ENCODE results near the gene SLC12A8. TPM values are rescaled to one million over a fixed set of nuclear protein-coding genes. Genes with fewer than 3 reads are reported as not detected.

Gene SLC12A8
- total RNA-seq, 1 donor from 2014 or later = 6.1 TPM

DNA sequence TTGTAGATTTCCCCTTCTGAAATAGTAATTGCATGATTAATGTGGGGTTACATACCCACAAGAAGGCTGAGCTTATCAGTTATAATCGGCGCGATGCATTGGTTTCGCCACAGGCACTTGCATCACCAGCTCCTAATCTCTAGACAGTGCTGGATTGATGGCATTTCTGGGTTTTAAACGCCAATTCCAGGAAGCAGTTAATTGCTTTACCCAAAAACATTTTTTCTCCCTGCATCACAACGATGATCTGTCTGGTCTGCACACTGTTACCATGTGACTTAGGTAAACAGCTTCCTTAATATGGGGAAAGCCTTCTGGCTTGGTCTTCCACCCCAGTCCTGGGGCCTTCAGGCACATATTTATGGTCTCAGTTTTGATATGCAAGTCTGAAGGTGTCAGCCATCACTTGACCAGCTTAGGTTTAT is 86.7 kb downstream of the SLC12A8 start:
- Mint-ChIP-seq H3K27ac (ENCODE audit: unreplicated experiment) (peak overlapping the region; percentile 19), H3K4me3 (ENCODE audit: unreplicated experiment) (no peak overlapping the region), H3K27me3 (ENCODE audit: low read depth) (no peaks in the 10 kb centered on the region), H3K4me1 (ENCODE audit: low read depth) (peaks cover 62% of the 10 kb centered on the region), H3K36me3 (ENCODE audit: low read depth) (no peaks in the 10 kb centered on the region), H3K9me3 (ENCODE audit: low read depth) (no peaks in the 10 kb centered on the region)
- TF ChIP-seq, protein P1, sequence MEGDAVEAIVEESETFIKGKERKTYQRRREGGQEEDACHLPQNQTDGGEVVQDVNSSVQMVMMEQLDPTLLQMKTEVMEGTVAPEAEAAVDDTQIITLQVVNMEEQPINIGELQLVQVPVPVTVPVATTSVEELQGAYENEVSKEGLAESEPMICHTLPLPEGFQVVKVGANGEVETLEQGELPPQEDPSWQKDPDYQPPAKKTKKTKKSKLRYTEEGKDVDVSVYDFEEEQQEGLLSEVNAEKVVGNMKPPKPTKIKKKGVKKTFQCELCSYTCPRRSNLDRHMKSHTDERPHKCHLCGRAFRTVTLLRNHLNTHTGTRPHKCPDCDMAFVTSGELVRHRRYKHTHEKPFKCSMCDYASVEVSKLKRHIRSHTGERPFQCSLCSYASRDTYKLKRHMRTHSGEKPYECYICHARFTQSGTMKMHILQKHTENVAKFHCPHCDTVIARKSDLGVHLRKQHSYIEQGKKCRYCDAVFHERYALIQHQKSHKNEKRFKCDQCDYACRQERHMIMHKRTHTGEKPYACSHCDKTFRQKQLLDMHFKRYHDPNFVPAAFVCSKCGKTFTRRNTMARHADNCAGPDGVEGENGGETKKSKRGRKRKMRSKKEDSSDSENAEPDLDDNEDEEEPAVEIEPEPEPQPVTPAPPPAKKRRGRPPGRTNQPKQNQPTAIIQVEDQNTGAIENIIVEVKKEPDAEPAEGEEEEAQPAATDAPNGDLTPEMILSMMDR (IDR thresholded peaks at IDR 0.05) = no peak
- no peak for DNase-seq (ENCODE audit: low spot score)

DNA sequence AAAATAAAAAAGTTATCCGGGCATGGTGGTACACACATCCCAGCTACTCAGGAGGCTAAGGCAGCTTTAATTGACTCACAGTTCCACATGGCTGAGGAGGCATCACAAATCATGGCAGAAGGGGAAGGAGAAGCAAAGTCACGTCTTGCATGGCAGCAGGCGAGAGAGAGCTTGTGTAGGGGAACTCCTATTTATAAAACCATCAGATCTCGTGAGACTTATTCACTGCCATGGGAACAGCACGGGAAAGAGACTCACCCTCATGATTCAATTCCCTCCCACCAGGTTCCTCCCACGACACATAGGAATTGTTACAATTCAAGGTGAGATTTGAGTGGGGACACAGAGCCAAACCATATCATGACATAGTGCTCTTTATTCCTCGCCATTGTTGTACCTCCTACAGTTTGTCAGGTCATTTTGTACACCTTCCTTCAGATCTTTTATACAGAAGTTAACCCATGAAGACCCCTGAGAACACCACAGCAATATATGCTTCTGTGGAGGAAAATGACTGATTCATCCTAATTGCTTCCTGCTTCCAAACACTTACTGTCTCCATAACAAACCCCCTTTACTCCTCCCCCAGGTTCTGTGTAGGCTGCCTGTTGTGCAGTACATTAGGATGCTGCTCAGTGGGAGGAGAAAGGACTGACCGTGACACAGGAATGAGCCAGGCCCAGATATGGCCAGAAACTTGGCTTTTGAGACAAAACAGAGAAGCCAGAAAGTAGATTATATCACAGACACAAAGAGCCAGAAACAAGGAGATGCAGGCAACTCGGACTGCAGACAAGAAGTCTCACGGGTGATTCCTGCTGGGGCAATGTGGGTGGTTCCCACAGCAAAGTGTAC is 88.9 kb downstream of the SLC12A8 start:
- Mint-ChIP-seq H3K36me3 (ENCODE audit: low read depth) (no peaks in the 10 kb centered on the region), H3K27me3 (ENCODE audit: low read depth) (no peaks in the 10 kb centered on the region), H3K9me3 (ENCODE audit: low read depth) (no peaks in the 10 kb centered on the region), H3K4me3 (ENCODE audit: unreplicated experiment) (no peak overlapping the region), H3K27ac (ENCODE audit: unreplicated experiment) (peak overlapping the region; percentile 1), H3K4me1 (ENCODE audit: low read depth) (peaks cover 56% of the 10 kb centered on the region)
- TF ChIP-seq, protein P1 (IDR thresholded peaks at IDR 0.05) = no peak
- no peak for DNase-seq (ENCODE audit: low spot score)

DNA sequence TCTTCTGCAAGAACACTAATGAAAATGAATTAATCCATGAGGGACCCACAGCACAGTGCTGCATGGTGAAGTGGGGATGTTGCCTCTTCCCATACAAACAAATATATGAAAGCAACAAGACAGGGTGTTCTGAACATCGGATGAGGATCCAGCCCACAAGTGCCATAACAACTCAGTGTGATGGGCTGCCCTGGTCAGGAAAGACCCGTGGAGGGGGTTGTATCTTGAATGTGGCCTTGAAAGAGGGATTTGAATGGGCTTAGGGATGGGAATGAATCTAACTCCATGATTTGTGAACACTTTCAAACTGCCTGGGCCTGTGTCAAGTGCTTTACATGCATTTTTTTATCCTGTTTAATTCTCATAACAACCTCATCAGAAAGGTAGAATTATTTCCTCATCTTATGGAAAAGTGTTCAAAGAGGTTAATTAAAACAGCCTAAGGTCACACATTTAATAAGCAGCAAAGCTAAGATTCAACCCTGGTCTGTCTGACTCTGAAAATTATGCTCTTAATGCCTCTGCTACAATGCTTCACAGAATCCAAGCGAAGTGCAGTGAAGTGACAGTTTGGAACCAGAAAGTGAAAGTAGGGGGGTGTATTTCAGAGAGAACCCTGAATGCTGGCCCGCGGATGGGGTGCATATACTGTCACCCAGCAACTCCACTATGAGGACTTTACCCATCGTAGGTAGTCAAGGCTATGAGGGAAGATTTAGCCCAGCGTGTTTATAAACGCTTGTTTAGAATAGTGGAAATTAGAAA is 91.1 kb downstream of the SLC12A8 start:
- TF ChIP-seq, protein P1 (IDR thresholded peaks at IDR 0.05) = no peak
- DNase-seq (ENCODE audit: low spot score) = no peak
- no peaks in the 10 kb centered on the region for H3K9me3 Mint-ChIP-seq (ENCODE audit: low read depth)
- no peaks in the 10 kb centered on the region for H3K27me3 Mint-ChIP-seq (ENCODE audit: low read depth)
- H3K36me3 Mint-ChIP-seq (ENCODE audit: low read depth) = no peaks in the 10 kb centered on the region
- no peak overlapping the region for H3K27ac Mint-ChIP-seq (ENCODE audit: unreplicated experiment)
- no peak overlapping the region for H3K4me3 Mint-ChIP-seq (ENCODE audit: unreplicated experiment)
- peaks cover 57% of the 10 kb centered on the region for H3K4me1 Mint-ChIP-seq (ENCODE audit: low read depth)

DNA sequence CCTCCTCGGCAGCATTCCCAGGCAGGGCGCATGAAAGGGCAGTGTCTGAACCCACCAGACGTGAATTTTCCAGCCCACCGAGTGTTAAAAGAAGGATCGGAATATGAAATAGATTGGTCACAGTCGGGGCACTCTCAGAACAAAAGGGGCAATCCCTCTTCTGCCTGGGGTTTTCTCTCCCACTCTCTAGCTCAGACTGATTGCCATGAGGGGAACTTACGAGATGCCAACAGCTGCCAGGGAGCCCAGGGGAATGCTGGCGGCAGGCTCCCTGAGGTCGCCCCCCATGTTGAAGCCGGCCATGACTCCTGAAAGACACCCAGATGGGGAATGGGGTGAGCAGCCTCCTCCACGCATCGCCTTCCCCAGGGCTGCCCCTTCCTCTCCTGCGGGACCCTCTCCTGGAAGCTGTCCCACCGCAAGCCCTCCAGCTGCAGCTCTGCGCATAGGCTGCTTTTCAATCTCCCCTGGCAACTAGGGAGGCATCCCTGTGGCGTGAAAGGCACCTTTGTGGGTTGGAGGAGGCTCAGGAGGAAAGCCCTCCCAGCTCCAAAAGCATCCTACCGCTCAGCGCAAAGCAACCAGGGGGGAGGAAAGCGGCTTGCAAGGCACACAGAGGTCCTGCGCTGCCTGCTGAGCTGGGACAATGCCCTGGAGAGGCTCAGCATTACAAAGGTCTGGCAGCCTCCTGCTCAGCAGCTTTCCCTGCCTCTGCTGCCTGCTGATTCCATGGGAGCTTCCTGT is 92.0 kb downstream of the SLC12A8 start:
- Mint-ChIP-seq H3K27ac (ENCODE audit: unreplicated experiment) (no peak overlapping the region), H3K4me1 (ENCODE audit: low read depth) (peaks cover 57% of the 10 kb centered on the region)

More for the DNA sequence above, 92.0 kb downstream of the SLC12A8 start:
- Mint-ChIP-seq H3K9me3 (ENCODE audit: low read depth) (no peaks in the 10 kb centered on the region), H3K4me3 (ENCODE audit: unreplicated experiment) (no peak overlapping the region), H3K36me3 (ENCODE audit: low read depth) (no peaks in the 10 kb centered on the region), H3K27me3 (ENCODE audit: low read depth) (no peaks in the 10 kb centered on the region)
- DNase-seq (ENCODE audit: low spot score) = no peak
- TF ChIP-seq, protein P1 (IDR thresholded peaks at IDR 0.05) = no peak
